Endothelial cell of umbilical vein (primary cell): ENCODE measurements around the gene C3orf20.

ENCODE experiments used
- EZH2 ChIP-seq: IDR thresholded peaks from 2 replicates; pipeline ENCODE4 v1.6.1; 2012; ENCODE audit warnings: borderline replicate concordance, low read depth, mild to moderate bottlenecking, moderate library complexity, low read length, inconsistent platforms; ENCODE audit not compliant: severe bottlenecking
- TF ChIP-seq, protein P1 (sequence below), 2 donors: IDR thresholded peaks; 1 replicate in 1 of 2; 2 replicates in 1 of 2; pipeline ENCODE4 v1.5.1; 2011; ENCODE audit warnings: low read length in 2 of 2, mild to moderate bottlenecking in 2 of 2, moderate library complexity in 2 of 2, control low read depth in 1 of 2, inconsistent platforms in 1 of 2, low read depth in 1 of 2; ENCODE audit not compliant: insufficient read depth in 1 of 2; ENCODE audit errors: extremely low read depth in 1 of 2

DNA sequence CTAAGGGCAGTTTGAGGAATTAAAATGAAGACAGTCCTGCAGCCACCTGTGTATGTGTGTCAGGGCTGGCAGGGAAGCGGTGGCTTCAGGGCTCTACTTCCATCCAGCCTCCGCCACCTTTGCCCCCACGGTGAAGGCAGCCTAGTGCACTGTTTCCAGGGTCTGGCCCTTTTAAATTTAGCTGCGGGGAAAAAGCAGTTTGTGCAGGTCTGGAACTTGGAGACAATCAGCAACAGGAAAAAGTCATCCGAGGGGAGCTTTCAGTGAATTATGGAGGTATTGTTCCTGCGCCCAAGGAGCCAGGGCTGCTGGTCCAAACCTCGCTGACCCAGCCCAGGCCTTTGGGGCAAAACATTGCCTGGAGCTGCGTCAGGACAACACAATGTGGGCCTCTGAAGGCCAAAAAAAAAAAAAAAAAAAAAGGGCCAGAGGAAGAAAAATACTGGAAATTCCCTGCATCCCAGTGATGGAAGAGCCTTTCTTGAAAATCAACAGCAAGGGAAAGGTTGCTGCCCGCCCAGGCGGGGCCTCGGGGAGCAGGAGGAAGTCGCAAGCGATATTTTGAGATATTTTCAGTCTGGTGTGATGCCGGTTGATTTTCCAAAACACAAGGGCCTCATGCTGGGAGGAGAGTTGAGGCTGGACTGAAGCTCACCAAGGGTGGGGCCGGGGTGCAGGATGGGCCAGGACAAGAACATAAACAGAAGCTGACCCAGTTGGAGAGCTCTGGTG lies 118.4 kb downstream of the C3orf20 start:
- TF ChIP-seq, protein P1, sequence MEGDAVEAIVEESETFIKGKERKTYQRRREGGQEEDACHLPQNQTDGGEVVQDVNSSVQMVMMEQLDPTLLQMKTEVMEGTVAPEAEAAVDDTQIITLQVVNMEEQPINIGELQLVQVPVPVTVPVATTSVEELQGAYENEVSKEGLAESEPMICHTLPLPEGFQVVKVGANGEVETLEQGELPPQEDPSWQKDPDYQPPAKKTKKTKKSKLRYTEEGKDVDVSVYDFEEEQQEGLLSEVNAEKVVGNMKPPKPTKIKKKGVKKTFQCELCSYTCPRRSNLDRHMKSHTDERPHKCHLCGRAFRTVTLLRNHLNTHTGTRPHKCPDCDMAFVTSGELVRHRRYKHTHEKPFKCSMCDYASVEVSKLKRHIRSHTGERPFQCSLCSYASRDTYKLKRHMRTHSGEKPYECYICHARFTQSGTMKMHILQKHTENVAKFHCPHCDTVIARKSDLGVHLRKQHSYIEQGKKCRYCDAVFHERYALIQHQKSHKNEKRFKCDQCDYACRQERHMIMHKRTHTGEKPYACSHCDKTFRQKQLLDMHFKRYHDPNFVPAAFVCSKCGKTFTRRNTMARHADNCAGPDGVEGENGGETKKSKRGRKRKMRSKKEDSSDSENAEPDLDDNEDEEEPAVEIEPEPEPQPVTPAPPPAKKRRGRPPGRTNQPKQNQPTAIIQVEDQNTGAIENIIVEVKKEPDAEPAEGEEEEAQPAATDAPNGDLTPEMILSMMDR (IDR thresholded peaks at IDR 0.05; ENCODE audit: extremely low read depth in 1 of 2, insufficient read depth in 1 of 2, low read depth in 1 of 2, low read length in 2 of 2), result no peak
- TF ChIP-seq EZH2, result no peak
